Right ventricle myocardium inferior (tissue), 1 donor: Measurements from ENCODE around the gene SLC35D3. TPM values are rescaled to one million over a fixed set of nuclear protein-coding genes. Genes with fewer than 3 reads are reported as not detected.
"Not testable (repeated sequence)": the region's sequence is repeated elsewhere in the genome, so short reads cannot be mapped to it uniquely, and the experiment has no call there.

ENCODE experiments used
- ATAC-seq: fragments of 200-7000 bp; cut with Tn5 transposase; one replicate; pipeline ENCODE4 v1.9.1; 2020; ENCODE audit warnings: mild to moderate bottlenecking, moderate library complexity
- DNase-seq: peaks from one replicate; pipeline ENCODE4 v3.0.0; 2021; ENCODE audit errors: missing footprints
- intact Hi-C: fragments of 100-400 bp; cut with DNase I; formaldehyde crosslinking; loops from one replicate; pipeline ENCODE4 v1.11.0; 2022
- total RNA-seq: library from RNA; stranded (reverse); fragmentation: NEBNext Ultra II Directional; extraction: Animal tissue kit (Norgen Biotek cat#: 25700); gene quantifications from one replicate; pipeline ENCODE4 v1.2.1, GENCODE V29; 2021
- donor health status: DM: no; HTN: yes; CAD: no; lungs with severe emphysema.

Gene SLC35D3
- total RNA-seq, 1 donor from 2014 or later, result not detected

- ATAC-seq, result no peak
Observed at GRCh38 chr6:136920671-136921380, 1.3 kb upstream of the SLC35D3 start.

GRCh38 chr6:136921381-136921935 is 643 bp upstream of the SLC35D3 start:
- DNase-seq (no peak), ATAC-seq (no peak)
- intact Hi-C loops, result no loop called here

More at GRCh38 chr6:136920671-136921380, 1.3 kb upstream of the SLC35D3 start:
- no peak for DNase-seq
- intact Hi-C loops, result no loop called here

- no peak for DNase-seq
- intact Hi-C loops, result no loop called here
- no peak for ATAC-seq
Observed at GRCh38 chr6:136922685-136923006, 545 bp downstream of the SLC35D3 start.

- no peak for DNase-seq
- intact Hi-C loops, result no loop called here
- no peak for ATAC-seq
Observed at GRCh38 chr6:136923116-136923953, 1.2 kb downstream of the SLC35D3 start.

- ATAC-seq (no peak), DNase-seq (no peak)
- intact Hi-C loops, result no loop called here
Observed at GRCh38 chr6:136923954-136924673, 2.0 kb downstream of the SLC35D3 start.

GRCh38 chr6:136926383-136926782 is 4.3 kb downstream of the SLC35D3 start:
- intact Hi-C loops, result no loop called here
- no peak for DNase-seq
- ATAC-seq, result no peak

- no peak for DNase-seq
- peak; percentile 28 for ATAC-seq
- intact Hi-C loops, result no loop called here
Observed at GRCh38 chr6:136927292-136927691, 5.2 kb downstream of the SLC35D3 start.

- no peak for DNase-seq
- intact Hi-C loops, result no loop called here
- ATAC-seq, result no peak
Observed at GRCh38 chr6:136930528-136930927, 8.4 kb downstream of the SLC35D3 start.

- DNase-seq (no peak), ATAC-seq (no peak)
- intact Hi-C loops, result no loop called here
Observed at GRCh38 chr6:136932599-136932998, 10.5 kb downstream of the SLC35D3 start.

GRCh38 chr6:136945072-136945471 is 23.0 kb downstream of the SLC35D3 start:
- ATAC-seq (no peak), DNase-seq (no peak)
- intact Hi-C loops, result no loop called here

- ATAC-seq, result no peak
- no peak for DNase-seq
- intact Hi-C loops, result no loop called here
Observed at GRCh38 chr6:136945711-136946121, 23.6 kb downstream of the SLC35D3 start.

- DNase-seq (no peak), ATAC-seq (no peak)
- intact Hi-C loops, result no loop called here
Observed at GRCh38 chr6:136947037-136947436, 24.9 kb downstream of the SLC35D3 start.

GRCh38 chr6:136949957-136950356 is 27.9 kb downstream of the SLC35D3 start:
- ATAC-seq, DNase-seq, intact Hi-C loops: not testable (repeated sequence)

GRCh38 chr6:136950436-136951126 is 28.5 kb downstream of the SLC35D3 start:
- intact Hi-C loops, result no loop called here
- no peak for DNase-seq
- no peak for ATAC-seq

- intact Hi-C loops, result no loop called here
- no peak for DNase-seq
- ATAC-seq, result no peak
Observed at GRCh38 chr6:136952714-136953260, 30.7 kb downstream of the SLC35D3 start.

GRCh38 chr6:136955123-136955522 is 33.0 kb downstream of the SLC35D3 start:
- DNase-seq (no peak), ATAC-seq (no peak)
- intact Hi-C loops, result no loop called here

- no peak for ATAC-seq
- DNase-seq, result no peak
- intact Hi-C loops, result no loop called here
Observed at GRCh38 chr6:136956590-136957544, 34.8 kb downstream of the SLC35D3 start.
